D721Med (cell line): ENCODE measurements around the gene CENATAC.
"Not testable (repeated sequence)": the region's sequence is repeated elsewhere in the genome, so short reads cannot be mapped to it uniquely, and the experiment has no call there.

Source experiments
- DNase-seq: peaks from one replicate; pipeline ENCODE4 v3.0.0; 2011; ENCODE audit warnings: low spot score; ENCODE audit not compliant: insufficient read length
- FAIRE-seq: peaks from 2 replicates; lab custom pipeline; 2011; peaks lifted over from hg19 to GRCh38; lab: Jason Lieb, UNC
- TF ChIP-seq, protein P1 (sequence below): IDR thresholded peaks from 2 replicates; pipeline ENCODE4 v1.5.1; 2012; ENCODE audit warnings: mild to moderate bottlenecking, control low read depth; ENCODE audit not compliant: insufficient read depth; ENCODE audit errors: missing control alignments

The CENATAC gene

DNA sequence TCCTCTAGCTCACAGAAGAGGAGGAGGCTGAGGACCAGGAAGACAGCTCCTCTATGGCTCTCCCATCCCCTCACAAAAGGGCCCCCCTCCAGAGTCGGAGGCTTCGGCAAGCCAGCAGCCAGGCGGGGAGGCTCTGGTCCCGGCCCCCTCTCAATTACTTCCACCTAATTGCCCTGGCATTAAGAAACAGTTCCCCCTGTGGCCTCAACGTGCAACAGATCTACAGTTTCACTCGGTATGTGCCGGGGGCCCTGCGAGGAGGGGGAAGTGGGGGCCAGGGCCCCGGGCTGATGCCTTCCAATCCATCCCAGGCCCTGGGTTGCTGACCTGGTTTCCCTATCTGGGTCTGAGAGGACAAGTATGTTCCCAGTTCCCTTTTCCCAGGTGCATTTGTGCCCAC lies 18.5 kb upstream of the CENATAC start:
- TF ChIP-seq, protein P1, sequence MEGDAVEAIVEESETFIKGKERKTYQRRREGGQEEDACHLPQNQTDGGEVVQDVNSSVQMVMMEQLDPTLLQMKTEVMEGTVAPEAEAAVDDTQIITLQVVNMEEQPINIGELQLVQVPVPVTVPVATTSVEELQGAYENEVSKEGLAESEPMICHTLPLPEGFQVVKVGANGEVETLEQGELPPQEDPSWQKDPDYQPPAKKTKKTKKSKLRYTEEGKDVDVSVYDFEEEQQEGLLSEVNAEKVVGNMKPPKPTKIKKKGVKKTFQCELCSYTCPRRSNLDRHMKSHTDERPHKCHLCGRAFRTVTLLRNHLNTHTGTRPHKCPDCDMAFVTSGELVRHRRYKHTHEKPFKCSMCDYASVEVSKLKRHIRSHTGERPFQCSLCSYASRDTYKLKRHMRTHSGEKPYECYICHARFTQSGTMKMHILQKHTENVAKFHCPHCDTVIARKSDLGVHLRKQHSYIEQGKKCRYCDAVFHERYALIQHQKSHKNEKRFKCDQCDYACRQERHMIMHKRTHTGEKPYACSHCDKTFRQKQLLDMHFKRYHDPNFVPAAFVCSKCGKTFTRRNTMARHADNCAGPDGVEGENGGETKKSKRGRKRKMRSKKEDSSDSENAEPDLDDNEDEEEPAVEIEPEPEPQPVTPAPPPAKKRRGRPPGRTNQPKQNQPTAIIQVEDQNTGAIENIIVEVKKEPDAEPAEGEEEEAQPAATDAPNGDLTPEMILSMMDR = no peak
- no peak for FAIRE-seq

DNA sequence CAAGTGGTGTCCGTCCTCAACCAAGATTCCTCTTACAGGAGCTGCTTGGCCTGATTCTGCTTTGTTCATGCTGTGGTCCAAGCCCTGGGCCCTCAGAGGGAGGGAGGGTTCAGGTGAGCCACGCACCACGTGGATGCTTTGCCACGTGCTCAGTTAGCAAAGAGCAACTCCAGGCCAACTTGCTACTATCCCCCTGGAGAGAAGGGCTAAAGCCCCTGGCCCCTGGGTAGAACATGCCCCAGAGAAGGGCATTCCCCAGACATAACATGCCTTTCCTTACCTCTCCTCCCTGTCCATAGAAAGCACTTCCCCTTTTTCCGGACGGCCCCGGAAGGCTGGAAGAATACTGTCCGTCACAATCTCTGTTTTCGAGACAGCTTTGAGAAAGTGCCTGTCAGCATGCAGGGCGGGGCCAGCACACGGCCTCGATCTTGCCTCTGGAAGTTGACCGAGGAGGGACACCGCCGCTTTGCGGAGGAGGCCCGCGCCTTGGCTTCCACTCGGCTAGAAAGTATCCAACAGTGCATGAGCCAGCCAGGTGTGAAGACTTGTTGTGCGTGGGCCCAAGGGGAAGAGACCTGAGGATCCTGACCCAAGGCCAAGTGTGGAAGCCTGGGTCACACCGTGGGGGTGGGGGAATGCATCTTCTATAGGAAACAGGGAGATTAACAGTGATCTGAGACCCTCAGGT lies 17.6 kb upstream of the CENATAC start:
- TF ChIP-seq, protein P1 = no peak
- FAIRE-seq (no peak), DNase-seq (no peak)

More for the DNA sequence above, 18.5 kb upstream of the CENATAC start:
- no peak for DNase-seq

DNA sequence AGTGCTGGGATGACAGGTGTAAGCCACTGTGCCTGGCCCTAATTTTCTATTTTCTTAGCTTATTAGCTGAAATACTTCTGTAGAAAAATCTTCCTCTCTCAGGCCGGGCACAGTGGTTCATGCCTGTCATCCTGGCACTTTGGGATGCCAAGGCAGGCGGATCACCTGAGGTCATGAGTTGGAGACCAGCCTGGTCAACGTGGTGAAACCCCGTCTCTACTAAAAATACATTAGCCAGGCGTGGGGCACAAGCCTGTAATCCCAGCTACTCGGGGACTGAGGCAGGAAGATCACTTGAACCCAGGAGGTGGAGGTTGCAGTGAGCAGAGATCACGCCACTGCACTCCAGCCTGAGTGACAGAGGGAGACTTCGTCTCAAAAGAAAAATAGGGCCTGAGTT lies 13.6 kb upstream of the CENATAC start:
- not testable (repeated sequence) for DNase-seq, FAIRE-seq

DNA sequence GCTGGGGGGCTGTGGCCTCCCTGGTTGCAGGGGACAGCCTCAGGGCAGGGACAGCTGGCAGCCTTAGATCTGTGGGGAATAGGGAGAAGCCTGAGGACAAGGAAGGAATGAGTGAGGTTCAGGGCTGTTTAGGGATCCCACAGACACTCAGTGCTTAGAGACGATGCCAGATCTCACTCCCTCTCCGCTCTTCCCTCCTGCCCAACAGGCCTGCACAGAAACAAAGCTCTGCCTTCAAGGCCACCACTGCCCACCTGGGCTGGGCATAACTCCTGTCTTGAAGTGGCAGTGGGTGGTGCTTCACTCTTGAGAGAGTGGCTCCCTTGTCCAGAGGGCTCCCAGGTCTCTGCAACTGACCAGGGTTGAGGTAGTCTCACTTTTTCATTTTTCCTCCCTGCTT lies 13.1 kb upstream of the CENATAC start:
- no peak for FAIRE-seq
- DNase-seq = no peak
- TF ChIP-seq, protein P1 = no peak

DNA sequence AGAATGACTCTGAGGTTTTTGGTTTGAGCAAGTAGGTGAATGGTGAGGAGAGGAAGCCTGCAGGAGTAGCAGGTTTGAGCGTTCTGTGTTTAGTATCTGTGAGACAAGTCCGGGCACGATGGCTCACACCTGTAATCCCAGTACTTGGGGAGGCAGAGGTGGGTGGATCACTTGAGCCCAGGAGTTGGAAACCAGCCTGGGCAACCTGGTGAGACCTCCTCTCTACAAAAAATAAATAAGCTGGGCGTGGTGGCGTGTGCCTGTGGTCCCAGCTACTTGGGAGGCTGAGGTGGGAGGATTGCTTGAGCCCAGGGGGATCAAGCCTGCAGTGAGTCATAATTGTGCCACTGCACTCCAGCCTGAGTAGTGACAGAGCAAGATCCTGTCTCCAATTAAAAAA lies 9.7 kb upstream of the CENATAC start:
- FAIRE-seq (no peak), DNase-seq (no peak)
- TF ChIP-seq, protein P1 = no peak

DNA sequence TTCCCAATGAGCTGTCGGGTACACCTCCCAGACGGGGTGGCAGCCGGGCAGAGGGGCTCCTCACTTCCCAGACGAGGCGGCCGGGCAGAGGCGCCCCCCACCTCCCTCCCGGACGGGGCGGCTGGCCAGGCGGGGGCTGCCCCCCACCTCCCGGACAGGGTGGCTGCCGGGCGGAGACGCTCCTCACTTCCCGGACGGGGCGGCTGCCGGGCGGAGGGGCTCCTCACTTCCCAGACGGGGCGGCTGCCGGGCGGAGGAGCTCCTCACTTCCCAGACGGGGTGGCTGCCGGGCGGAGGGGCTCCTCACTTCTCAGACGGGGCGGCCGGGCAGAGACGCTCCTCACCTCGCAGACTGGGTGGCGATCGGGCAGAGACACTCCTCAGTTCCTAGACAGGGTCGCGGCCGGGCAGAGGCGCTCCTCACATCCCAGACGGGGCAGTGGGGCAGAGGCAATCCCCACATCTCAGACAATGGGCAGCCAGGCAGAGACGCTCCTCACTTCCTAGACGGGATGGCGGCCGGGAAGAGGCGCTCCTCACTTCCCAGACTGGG lies 6.4 kb upstream of the CENATAC start:
- not testable (repeated sequence) for DNase-seq, FAIRE-seq

DNA sequence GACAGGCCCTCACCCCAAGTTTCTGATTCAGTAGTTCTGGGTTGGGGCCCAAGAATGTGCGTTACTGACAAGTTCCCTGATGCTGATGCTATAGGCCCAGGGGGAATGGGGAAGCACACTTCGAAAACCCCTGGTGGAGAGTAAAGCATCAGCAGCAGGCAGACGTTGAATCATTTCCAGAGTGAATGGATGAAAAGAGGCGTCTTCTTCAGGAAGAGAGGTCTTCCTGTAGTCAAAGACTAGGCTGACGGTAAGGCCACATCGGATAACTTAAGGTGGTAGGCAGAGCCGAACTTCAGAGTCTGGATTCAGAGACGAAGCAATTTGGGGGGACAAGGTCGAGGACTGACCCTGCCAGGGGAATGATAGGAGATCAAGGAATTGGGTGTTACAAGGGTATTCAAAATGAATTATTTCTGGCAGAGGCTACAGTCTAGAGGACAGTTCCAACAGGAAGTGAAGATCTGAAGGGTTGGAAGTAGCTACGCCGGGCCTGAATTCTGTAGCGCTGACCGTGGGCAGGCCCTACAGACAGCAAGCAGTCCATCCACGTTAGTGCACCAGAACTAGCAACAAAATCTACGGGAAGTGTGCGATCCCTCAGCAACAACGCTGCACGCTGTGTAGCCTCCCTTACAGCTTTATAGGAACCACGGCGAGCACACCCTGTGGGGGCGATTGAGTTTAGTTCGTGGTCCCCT lies 862 bp upstream of the CENATAC start:
- FAIRE-seq (no peak), DNase-seq (no peak)
- TF ChIP-seq, protein P1 = no peak

DNA sequence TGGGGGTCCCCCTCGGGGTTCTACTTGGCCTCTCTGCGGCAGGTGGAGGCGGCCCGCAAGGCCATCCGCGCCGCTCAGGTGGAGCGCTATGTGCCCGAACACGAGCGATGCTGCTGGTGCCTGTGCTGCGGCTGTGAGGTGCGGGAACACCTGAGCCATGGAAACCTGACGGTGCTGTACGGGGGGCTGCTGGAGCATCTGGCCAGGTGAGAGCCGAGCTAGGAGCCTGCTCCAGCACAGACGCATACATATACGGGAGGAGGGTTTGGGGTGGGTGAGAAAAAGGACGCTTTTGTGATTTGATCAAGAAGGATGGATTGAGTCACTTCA lies 415 bp downstream of the CENATAC start:
- no peak for FAIRE-seq
- no peak for DNase-seq

More for the DNA sequence above, 415 bp downstream of the CENATAC start:
- TF ChIP-seq, protein P1 = no peak
